Posterior cingulate gyrus (tissue), 11 donors: Measurements from ENCODE around the gene HLA-DQA1.

ENCODE experiments used
- DNase-seq, 10 donors: peaks; one replicate each; pipeline versions ENCODE4 v3.0.0 to v3.0.0-alpha.2; 2020 to 2021; ENCODE audit warnings: mixed read lengths in 3 of 10
- intact Hi-C: fragments of 100-400 bp; cut with DNase I; formaldehyde crosslinking; loops from one replicate; pipeline ENCODE4 v1.15.1; 2023

The HLA-DQA1 gene

GRCh38 chr6:32689531-32690501 is 52.6 kb downstream of the HLA-DQA1 start:
- intact Hi-C loops: no loop called here

GRCh38 chr6:32692019-32692418 is 54.8 kb downstream of the HLA-DQA1 start:
- DNase-seq: peak in 1 of 10 donors; percentile 31
- intact Hi-C loops: no loop called here

More at GRCh38 chr6:32689531-32690501, 52.6 kb downstream of the HLA-DQA1 start:
- no peak for DNase-seq
